GM13977 (cell line): Measurements from ENCODE around the gene DAP.

Experiments
- DNase-seq: peaks from one replicate; pipeline ENCODE4 v3.0.0; 2012; ENCODE audit warnings: low spot score
- CTCF ChIP-seq: IDR thresholded peaks from 2 replicates; pipeline ENCODE4 v1.5.1; 2012; ENCODE audit warnings: mild to moderate bottlenecking, control low read depth; ENCODE audit not compliant: insufficient read depth; ENCODE audit errors: extremely low read depth, missing control alignments
- in situ Hi-C: fragments of 300-500 bp; cut with MboI; formaldehyde crosslinking; loops from one replicate; pipeline ENCODE4 v1.12.0; 2022; ENCODE audit warnings: low sequenced_read_pairs, low pct_unique_long_range_greater_than_20kb, mixed read lengths, inconsistent platforms; ENCODE audit not compliant: unreplicated experiment

DAP gene

GRCh38 chr5:10663489-10664179 lies 97.4 kb downstream of the DAP start:
- TF ChIP-seq CTCF: no peak
- in situ Hi-C loops: no loop called here
- DNase-seq: no peak

DNA sequence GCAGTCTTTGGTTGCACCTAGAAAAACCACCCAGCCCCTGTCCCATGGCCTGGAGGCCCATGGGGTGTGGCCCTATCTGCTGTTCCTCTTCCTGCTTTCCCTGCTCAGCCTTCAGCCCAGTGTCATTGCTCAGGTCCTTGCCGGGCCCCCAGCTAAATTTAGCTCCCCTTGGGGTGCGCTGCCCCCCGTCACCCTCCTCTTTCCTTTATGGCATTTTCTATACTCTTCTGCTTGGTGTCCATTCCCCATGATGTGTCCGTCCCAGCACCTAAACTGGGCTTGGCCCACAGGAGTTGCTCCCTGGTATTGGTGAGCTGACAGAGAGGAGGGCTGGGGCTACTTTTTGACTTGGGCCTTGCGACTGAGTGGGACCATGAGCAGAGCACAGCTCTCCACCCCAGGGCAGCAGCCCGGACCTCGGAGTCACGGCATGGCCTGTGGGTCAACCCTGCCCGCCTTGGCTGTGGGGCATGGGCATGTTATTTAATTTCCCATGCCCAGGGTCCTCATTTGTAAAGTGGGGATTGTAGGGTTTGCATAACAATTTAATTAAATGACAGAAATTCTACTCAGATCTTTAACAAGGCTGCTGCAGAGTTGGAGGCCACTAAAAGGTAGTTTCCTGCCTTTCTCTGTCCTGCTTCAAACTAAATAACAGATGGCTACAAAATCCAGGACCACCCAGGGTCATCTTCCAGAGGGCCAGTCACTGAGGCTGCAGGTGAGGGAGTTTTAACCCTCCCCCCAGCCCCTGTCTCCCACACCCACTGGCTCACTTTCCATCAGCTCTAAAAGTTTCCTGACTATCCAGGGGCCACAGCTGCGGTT lies 98.2 kb downstream of the DAP start:
- no peak for TF ChIP-seq CTCF
- in situ Hi-C loops: no loop called here
- DNase-seq: no peak

DNA sequence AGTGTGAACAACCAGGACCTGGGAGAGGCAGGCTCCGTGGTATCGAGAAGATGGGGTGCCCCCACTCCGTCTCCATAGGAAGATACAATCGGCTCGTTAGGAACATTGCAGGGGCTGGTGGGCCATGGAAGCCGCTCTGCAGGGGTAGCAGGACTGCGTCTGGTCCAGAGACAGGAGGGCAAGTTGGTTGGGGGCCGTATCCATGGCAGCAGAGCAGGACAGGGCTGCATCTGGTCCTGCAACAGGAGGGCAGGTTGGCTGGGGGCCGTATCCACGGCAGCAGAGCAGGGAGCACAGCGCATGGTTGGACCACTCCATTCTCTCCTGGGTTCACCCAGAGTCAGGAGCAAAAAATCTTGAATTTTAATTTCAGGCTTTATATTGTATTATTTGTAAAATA lies 99.0 kb downstream of the DAP start:
- in situ Hi-C loops: no loop called here
- TF ChIP-seq CTCF: no peak
- no peak for DNase-seq

DNA sequence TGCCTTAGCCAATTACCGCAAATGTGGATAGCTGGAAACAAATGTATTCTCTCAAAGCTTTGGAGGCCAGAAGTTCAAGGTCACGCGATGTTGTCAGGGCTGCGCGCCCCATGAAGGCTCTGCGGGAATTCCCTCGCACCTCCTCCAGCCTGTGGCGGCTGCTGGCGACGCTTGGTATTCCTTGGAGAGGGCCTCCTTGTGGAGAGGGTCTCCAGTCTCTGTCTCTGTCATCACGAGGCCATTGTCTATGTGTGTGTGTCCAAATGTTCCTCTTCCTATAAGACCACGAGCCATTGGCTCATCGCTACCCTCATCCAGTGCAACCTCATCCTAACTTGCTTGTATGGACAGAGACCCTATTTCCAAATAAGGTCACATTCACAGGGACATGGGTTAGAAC lies 99.6 kb downstream of the DAP start:
- TF ChIP-seq CTCF: no peak
- no peak for DNase-seq
- in situ Hi-C loops: no loop called here

- DNase-seq: no peak
- in situ Hi-C loops: no loop called here
- TF ChIP-seq CTCF: no peak
Measured at GRCh38 chr5:10660720-10661387, 100.2 kb downstream of the DAP start.

DNA sequence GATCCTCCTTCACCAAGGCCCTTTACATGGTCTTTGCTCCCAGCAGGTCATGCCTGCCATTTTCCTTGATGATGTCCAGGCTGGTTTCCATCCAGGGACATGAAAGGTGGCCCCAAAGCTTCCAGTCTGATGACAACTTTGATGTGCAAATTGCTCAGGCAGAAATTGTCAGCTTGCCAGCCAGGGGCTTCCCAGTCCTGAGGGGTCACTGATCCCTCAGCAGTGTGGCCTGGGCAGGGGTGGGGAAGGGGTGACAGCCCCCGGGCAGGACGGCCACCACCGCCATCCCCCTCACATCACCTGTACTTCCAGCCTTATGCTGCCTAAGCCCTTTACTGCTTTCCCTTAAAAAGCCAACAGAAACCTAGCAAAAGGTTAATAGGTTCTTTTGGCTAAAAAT lies 100.9 kb downstream of the DAP start:
- in situ Hi-C loops: no loop called here
- DNase-seq: no peak
- TF ChIP-seq CTCF: no peak
